Pancreas (tissue), 10 donors: ENCODE results near the gene SLC5A2. TPM values are rescaled to one million over a fixed set of nuclear protein-coding genes. Genes with fewer than 3 reads are reported as not detected.
A peak's percentile ranks its signal among the peaks of the same experiment; 100 is the strongest.
"Not testable (repeated sequence)": the region's sequence is repeated elsewhere in the genome, so short reads cannot be mapped to it uniquely, and the experiment has no call there.

Experiments used
- ATAC-seq, 4 donors: fragments of 200-7000 bp; cut with Tn5 transposase; one replicate each; pipeline versions ENCODE4 v1.8.0 to v1.9.1; 2020; ENCODE audit warnings: mild to moderate bottlenecking in 4 of 4, moderate library complexity in 4 of 4
- DNase-seq, 6 donors: peaks; one replicate each; pipeline ENCODE4 v3.0.0-alpha.2; 2020
- FAIRE-seq: peaks from 2 replicates; lab custom pipeline; 2012; peaks lifted over from hg19 to GRCh38; lab: Jason Lieb, UNC
- H3K27ac ChIP-seq, 4 donors: fragments of 200-600 bp; sonication (generic); 1 replicate in 3 of 4; 2 replicates in 1 of 4; pipeline versions ENCODE4 v1.5.0 to v1.8.0; 2020
- H3K27me3 ChIP-seq, 4 donors: fragments of 200-600 bp; one replicate each; pipeline ENCODE4 v1.8.0; 2021
- H3K36me3 ChIP-seq, 3 donors: fragments of 200-600 bp; sonication (generic) in 1 of 3; one replicate each; pipeline versions ENCODE4 v1.5.0 to v1.8.0; 2020 to 2021
- H3K4me1 ChIP-seq, 3 donors: fragments of 200-600 bp; one replicate each; pipeline ENCODE4 v1.8.0; 2021
- H3K4me3 ChIP-seq, 4 donors: fragments of 200-600 bp; sonication (generic) in 2 of 4; one replicate each; pipeline versions ENCODE4 v1.5.0 to v1.8.0; 2020 to 2021
- H3K9me3 ChIP-seq, 4 donors: fragments of 200-600 bp; one replicate each; pipeline ENCODE4 v1.8.0; 2021
- CTCF ChIP-seq, 4 donors: fragments of 200-600 bp; sonication (generic) in 3 of 4; IDR thresholded peaks; one replicate each; pipeline versions ENCODE4 v1.5.0 to v1.8.0; 2021; ENCODE audit warnings: antibody characterized with exemption in 4 of 4
- WGBS, 2 donors: extraction: QIAGEN DNeasy Blood & Tissue Kit; methylation state at CpG; one replicate each; pipeline ENCODE4 v1.1.7; 2013; 5-methylcytosine and 5-hydroxymethylcytosine counted together
- intact Hi-C, 3 donors: fragments of 100-400 bp; cut with DNase I; formaldehyde crosslinking; loops; one replicate each; pipeline versions ENCODE4 v1.11.1 to v1.14.2; 2022
- polyA plus RNA-seq, 2 donors: library from polyadenylated mRNA; stranded (reverse); fragments of 200-250 nt; gene quantifications; one replicate each; pipeline ENCODE4 v1.2.3, GENCODE V29; 2013
- total RNA-seq, 6 donors: library from RNA; stranded (reverse); fragmentation: NEBNext Ultra II Directional in 4 of 6; extraction: Animal tissue kit (Norgen Biotek cat#: 25700) in 4 of 6; gene quantifications; one replicate each; pipeline versions ENCODE4 v1.2.1 to v1.2.4, GENCODE V29; 2021 to 2023
- donor health status: healthy with polysubstance abuse.
- donor health status: DM: no; HTN: no; CAD: no; lungs with moderate emphysema.
- donor health status: DM: no; HTN: no; CAD: no.
- donor health status: control.
- donor health status: control.
- donor health status: Bipolar disorder and iron deficiency.
- donor health status: DM: yes; HTN: yes; CAD: no.
- donor health status: DM: no; HTN: no; CAD: no.
- donor health status: DM: no; HTN: no; CAD: no.
- donor health status: DM: yes; HTN: yes; CAD: no.

Gene SLC5A2
- total and polyA plus RNA-seq, 8 donors = 0.35 to 4.9 (median 0.64) TPM

GRCh38 chr16:31535737-31536136 is 52.8 kb downstream of the SLC5A2 start:
- ATAC-seq = no peak
- Histone ChIP-seq H3K27ac (no peak overlapping the region), H3K4me3 (no peak overlapping the region), H3K36me3 (no peaks in the 10 kb centered on the region), H3K9me3 (no peaks in the 10 kb centered on the region), H3K27me3 (peaks cover 0 to 9% (median 0%) of the 10 kb centered on the region in 4 donors), H3K4me1 (no peaks in the 10 kb centered on the region)
- DNase-seq = no peak
- intact Hi-C loops = no loop called here
- TF ChIP-seq CTCF (IDR thresholded peaks at IDR 0.05) = no peak
- WGBS, 2 donors = 60 to 63% methylated on average over 9 of the region's 9 CpGs
- FAIRE-seq = no peak

GRCh38 chr16:31536804-31537361 is 54.0 kb downstream of the SLC5A2 start:
- no peaks in the 10 kb centered on the region for H3K36me3 ChIP-seq
- TF ChIP-seq CTCF (IDR thresholded peaks at IDR 0.05) = no peak
- no peaks in the 10 kb centered on the region for H3K4me1 ChIP-seq
- H3K27ac ChIP-seq = no peak overlapping the region
- intact Hi-C loops = no loop called here
- peaks cover 0 to 9% (median 0%) of the 10 kb centered on the region in 4 donors for H3K27me3 ChIP-seq
- FAIRE-seq (no peak), DNase-seq (no peak), ATAC-seq (peak in 1 of 4 donors; percentile 21)
- peak overlapping the region in 1 of 4 donors; percentile 40 for H3K4me3 ChIP-seq
- whole genome bisulfite sequencing, 2 donors = 66 to 75% methylated on average over 21 of the region's 21 CpGs
- no peaks in the 10 kb centered on the region for H3K9me3 ChIP-seq

- ATAC-seq (peak in 3 of 4 donors; percentile 40 to 64 (median 62)), DNase-seq (peak in 5 of 6 donors; percentile 4 to 62 (median 33)), FAIRE-seq (no peak)
- peaks cover 0 to 9% (median 0%) of the 10 kb centered on the region in 4 donors for H3K27me3 ChIP-seq
- H3K4me1 ChIP-seq = no peaks in the 10 kb centered on the region
- intact Hi-C loops = no loop called here
- H3K9me3 ChIP-seq = no peaks in the 10 kb centered on the region
- WGBS, 2 donors = 6% methylated on average over 41 to 57 of the region's 57 CpGs
- no peak for TF ChIP-seq CTCF (IDR thresholded peaks at IDR 0.05)
- peak overlapping the region; percentile 2 to 40 (median 16) for H3K4me3 ChIP-seq
- H3K27ac ChIP-seq = no peak overlapping the region
- H3K36me3 ChIP-seq = no peaks in the 10 kb centered on the region
These were observed 54.7 kb downstream of the SLC5A2 start for GRCh38 chr16:31537362-31538242.

GRCh38 chr16:31538243-31538598 is 55.3 kb downstream of the SLC5A2 start:
- H3K27ac ChIP-seq, H3K27me3 ChIP-seq, intact Hi-C loops, H3K4me3 ChIP-seq, DNase-seq, H3K9me3 ChIP-seq, ATAC-seq, H3K36me3 ChIP-seq, FAIRE-seq, H3K4me1 ChIP-seq: not testable (repeated sequence)
- WGBS, 2 donors = 69 to 72% methylated on average over 7 of the region's 7 CpGs

- 65 to 83% methylated on average over 4 of the region's 4 CpGs for WGBS, 2 donors
- FAIRE-seq, intact Hi-C loops, ATAC-seq, H3K9me3 ChIP-seq, H3K36me3 ChIP-seq, H3K27me3 ChIP-seq, H3K4me1 ChIP-seq, H3K4me3 ChIP-seq, H3K27ac ChIP-seq, DNase-seq: not testable (repeated sequence)
These were observed 56.8 kb downstream of the SLC5A2 start for GRCh38 chr16:31539762-31540161.

Other genes with a start within 250 kb of the SLC5A2 start
- gene ITGAM, start 223.1 kb upstream of the SLC5A2 start, total RNA-seq = 10 to 100 TPM in 1 of 6 donors, 1 to 10 TPM in 3, under 1 TPM in 2; 0.32 to 15.9 (median 2.3) TPM
- 1 to 10 TPM; 1.8 to 3.5 TPM for gene ITGAM, start 223.1 kb upstream of the SLC5A2 start, polyA plus RNA-seq
- 10 to 100 TPM in 2 of 6 donors, 1 to 10 TPM in 2, under 1 TPM in 2; 0.56 to 21.5 (median 1.8) TPM for gene ITGAX, start 127.9 kb upstream of the SLC5A2 start, total RNA-seq
- 1 to 10 TPM; 1.2 to 3.0 TPM for gene ITGAX, start 127.9 kb upstream of the SLC5A2 start, polyA plus RNA-seq
- under 1 TPM in 2 of 6 donors, not detected in 4; 0.06 to 0.31 TPM for gene ITGAD, start 89.8 kb upstream of the SLC5A2 start, total RNA-seq
- not detected for gene ITGAD, start 89.8 kb upstream of the SLC5A2 start, polyA plus RNA-seq
- under 1 TPM in 4 of 6 donors, not detected in 2; 0.39 to 0.61 (median 0.52) TPM for gene COX6A2, start 54.8 kb upstream of the SLC5A2 start, total RNA-seq
- 1 to 10 TPM; 2.0 to 5.5 TPM for gene COX6A2, start 54.8 kb upstream of the SLC5A2 start, polyA plus RNA-seq
- 1 to 10 TPM; 2.0 to 3.4 (median 2.1) TPM for gene ZNF843, start 40.3 kb upstream of the SLC5A2 start, total RNA-seq
- gene ZNF843, start 40.3 kb upstream of the SLC5A2 start, polyA plus RNA-seq = 1 to 10 TPM; 1.1 to 1.5 TPM
- gene ARMC5, start 23.6 kb upstream of the SLC5A2 start, total RNA-seq = 1 to 10 TPM; 2.3 to 6.2 (median 4.3) TPM
- 10 to 100 TPM; 16.6 to 18.1 TPM for gene ARMC5, start 23.6 kb upstream of the SLC5A2 start, polyA plus RNA-seq
- 10 to 100 TPM in 1 of 6 donors, 1 to 10 TPM in 5; 1.1 to 13.2 (median 4.6) TPM for gene TGFB1I1, start 11.0 kb upstream of the SLC5A2 start, total RNA-seq
- gene TGFB1I1, start 11.0 kb upstream of the SLC5A2 start, polyA plus RNA-seq = 1 to 10 TPM; 8.6 TPM
- 10 to 100 TPM; 39.9 to 60.9 (median 46.8) TPM for gene RUSF1, start 25.3 kb downstream of the SLC5A2 start, total RNA-seq
- 10 to 100 TPM; 88.1 to 96.7 TPM for gene RUSF1, start 25.3 kb downstream of the SLC5A2 start, polyA plus RNA-seq
- not detected for gene AHSP, start 44.8 kb downstream of the SLC5A2 start, total RNA-seq
- not detected for gene AHSP, start 44.8 kb downstream of the SLC5A2 start, polyA plus RNA-seq